Measurements from ENCODE around the gene STXBP4. TPM values are rescaled to one million over a fixed set of nuclear protein-coding genes. Genes with fewer than 3 reads are reported as not detected.

Gene STXBP4
- total and polyA plus RNA-seq, 7 donors: 0.53 to 4.1 (median 2.3) TPM

GRCh38 chr17:55057184-55057583 lies 88.6 kb downstream of the STXBP4 start:
- no peak for TF ChIP-seq CTCF (IDR thresholded peaks at IDR 0.05)
- Histone ChIP-seq H3K4me3 (no peak overlapping the region), H3K4me1 (no peaks in the 10 kb centered on the region), H3K9me3 (no peaks in the 10 kb centered on the region), H3K27me3 (ENCODE audit: insufficient read depth in 3 of 3, low read length in 2 of 3) (no peaks in the 10 kb centered on the region), H3K36me3 (ENCODE audit: insufficient read depth in 1 of 2, low read depth in 1 of 2) (no peaks in the 10 kb centered on the region), H3K27ac (no peak overlapping the region)
- DNase-seq (no peak), ATAC-seq (no peak)
- intact Hi-C loops (cut with DNase I): loop anchor here in 1 of 2 donors (5.0 kb wide), 1 partner anchor 240 kb away; no protein-coding TSS in a partner anchor
- WGBS, 3 donors: 86 to 90% (median 88%) methylated on average over 3 of the region's 3 CpGs

GRCh38 chr17:55059724-55060123 lies 91.2 kb downstream of the STXBP4 start:
- no peaks in the 10 kb centered on the region for H3K27me3 ChIP-seq (ENCODE audit: insufficient read depth in 3 of 3, low read length in 2 of 3)
- no peak for ATAC-seq
- no peaks in the 10 kb centered on the region for H3K36me3 ChIP-seq (ENCODE audit: insufficient read depth in 1 of 2, low read depth in 1 of 2)
- no peaks in the 10 kb centered on the region for H3K4me1 ChIP-seq
- H3K4me3 ChIP-seq: no peak overlapping the region
- intact Hi-C loops (cut with DNase I): loop anchor here in 1 of 2 donors (5.0 kb wide), 1 partner anchor 238 kb away; no protein-coding TSS in a partner anchor
- no peak for DNase-seq
- no peak for TF ChIP-seq CTCF (IDR thresholded peaks at IDR 0.05)
- no peak overlapping the region for H3K27ac ChIP-seq
- H3K9me3 ChIP-seq: no peaks in the 10 kb centered on the region

- Histone ChIP-seq H3K27me3 (ENCODE audit: insufficient read depth in 3 of 3, low read length in 2 of 3) (no peaks in the 10 kb centered on the region), H3K4me3 (no peak overlapping the region)
- WGBS, 3 donors: 97 to 100% (median 100%) methylated on average over 1 of the region's 1 CpG
Observed at GRCh38 chr17:55062921-55063320, 94.4 kb downstream of the STXBP4 start.

GRCh38 chr17:55063885-55064874 lies 95.6 kb downstream of the STXBP4 start:
- no peak for ATAC-seq
- no peaks in the 10 kb centered on the region for H3K27me3 ChIP-seq (ENCODE audit: insufficient read depth in 3 of 3, low read length in 2 of 3)
- H3K4me3 ChIP-seq: no peak overlapping the region
- H3K9me3 ChIP-seq: no peaks in the 10 kb centered on the region
- intact Hi-C loops (cut with DNase I): no loop called here
- TF ChIP-seq CTCF (IDR thresholded peaks at IDR 0.05): no peak
- H3K27ac ChIP-seq: no peak overlapping the region
- H3K4me1 ChIP-seq: no peaks in the 10 kb centered on the region
- no peak for DNase-seq
- WGBS, 3 donors: 94 to 95% (median 95%) methylated on average over 16 of the region's 16 CpGs
- H3K36me3 ChIP-seq (ENCODE audit: insufficient read depth in 1 of 2, low read depth in 1 of 2): no peaks in the 10 kb centered on the region

More at GRCh38 chr17:55062921-55063320, 94.4 kb downstream of the STXBP4 start:
- no peaks in the 10 kb centered on the region for H3K4me1 ChIP-seq
- no peak for TF ChIP-seq CTCF (IDR thresholded peaks at IDR 0.05)
- no peak for DNase-seq
- H3K27ac ChIP-seq: no peak overlapping the region
- intact Hi-C loops (cut with DNase I): no loop called here
- no peak for ATAC-seq
- H3K9me3 ChIP-seq: no peaks in the 10 kb centered on the region
- no peaks in the 10 kb centered on the region for H3K36me3 ChIP-seq (ENCODE audit: insufficient read depth in 1 of 2, low read depth in 1 of 2)
